HUES6 (cell line): ENCODE measurements around the gene DNAJC1.

Experiments
- H3K27ac ChIP-seq: 2 replicates; pipeline ENCODE4 v1.7.0; 2013; ENCODE audit warnings: low read depth, mild to moderate bottlenecking, low read length, inconsistent platforms
- H3K27me3 ChIP-seq: 2 replicates; pipeline ENCODE4 v1.6.1; 2013; ENCODE audit warnings: low read length; ENCODE audit not compliant: control insufficient read depth, insufficient read depth
- H3K36me3 ChIP-seq: 2 replicates; pipeline ENCODE4 v1.6.1; 2013; ENCODE audit warnings: low read length; ENCODE audit not compliant: control insufficient read depth, insufficient read depth
- H3K4me1 ChIP-seq: 2 replicates; pipeline ENCODE4 v1.6.1; 2013; ENCODE audit warnings: low read length; ENCODE audit not compliant: control insufficient read depth, insufficient read depth
- H3K4me3 ChIP-seq: 2 replicates; pipeline ENCODE4 v1.5.1; 2013; ENCODE audit warnings: low read depth, low read length
- H3K9ac ChIP-seq: one replicate; pipeline ENCODE4 v1.6.1; 2013; ENCODE audit warnings: mild to moderate bottlenecking, low read length
- H3K9me3 ChIP-seq: 2 replicates; pipeline ENCODE4 v1.6.1; 2013; ENCODE audit warnings: low read depth, low read length; ENCODE audit not compliant: control insufficient read depth, insufficient read depth

Gene DNAJC1

GRCh38 chr10:21926949-21927348, 76.6 kb downstream of the DNAJC1 start:
- Histone ChIP-seq H3K36me3 (no peaks in the 10 kb centered on the region), H3K27ac (no peak overlapping the region), H3K4me1 (peaks cover 12% of the 10 kb centered on the region), H3K9me3 (no peaks in the 10 kb centered on the region), H3K27me3 (no peaks in the 10 kb centered on the region), H3K4me3 (no peak overlapping the region), H3K9ac (no peak overlapping the region)

GRCh38 chr10:21926358-21926925, 77.1 kb downstream of the DNAJC1 start:
- no peak overlapping the region for H3K27ac ChIP-seq
- no peak overlapping the region for H3K4me3 ChIP-seq
- no peaks in the 10 kb centered on the region for H3K36me3 ChIP-seq

GRCh38 chr10:21925851-21926250, 77.7 kb downstream of the DNAJC1 start:
- Histone ChIP-seq H3K27me3 (no peaks in the 10 kb centered on the region), H3K27ac (no peak overlapping the region), H3K9me3 (no peaks in the 10 kb centered on the region), H3K9ac (no peak overlapping the region), H3K4me3 (no peak overlapping the region), H3K36me3 (no peaks in the 10 kb centered on the region), H3K4me1 (peaks cover 12% of the 10 kb centered on the region)

More at GRCh38 chr10:21926358-21926925, 77.1 kb downstream of the DNAJC1 start:
- H3K4me1 ChIP-seq: peaks cover 12% of the 10 kb centered on the region
- H3K9me3 ChIP-seq: no peaks in the 10 kb centered on the region
- H3K9ac ChIP-seq: no peak overlapping the region
- no peaks in the 10 kb centered on the region for H3K27me3 ChIP-seq

GRCh38 chr10:21924511-21924910, 79.0 kb downstream of the DNAJC1 start:
- Histone ChIP-seq H3K27ac (no peak overlapping the region), H3K36me3 (no peaks in the 10 kb centered on the region), H3K27me3 (no peaks in the 10 kb centered on the region), H3K9me3 (no peaks in the 10 kb centered on the region), H3K4me3 (no peak overlapping the region), H3K9ac (no peak overlapping the region), H3K4me1 (peaks cover 12% of the 10 kb centered on the region)

GRCh38 chr10:21920633-21921032, 82.9 kb downstream of the DNAJC1 start:
- Histone ChIP-seq H3K27me3 (no peaks in the 10 kb centered on the region), H3K36me3 (no peaks in the 10 kb centered on the region), H3K9me3 (no peaks in the 10 kb centered on the region), H3K4me1 (peaks cover 1% of the 10 kb centered on the region; the same call in 1 of the 2 replicates), H3K9ac (no peak overlapping the region), H3K4me3 (no peak overlapping the region), H3K27ac (no peak overlapping the region)

GRCh38 chr10:21919906-21920305, 83.6 kb downstream of the DNAJC1 start:
- Histone ChIP-seq H3K9me3 (no peaks in the 10 kb centered on the region), H3K27ac (no peak overlapping the region), H3K27me3 (no peaks in the 10 kb centered on the region), H3K4me1 (peaks cover 6% of the 10 kb centered on the region; the same call in 1 of the 2 replicates), H3K36me3 (no peaks in the 10 kb centered on the region), H3K4me3 (no peak overlapping the region), H3K9ac (no peak overlapping the region)

GRCh38 chr10:21919117-21919516, 84.4 kb downstream of the DNAJC1 start:
- peaks cover 6% of the 10 kb centered on the region; the same call in 1 of the 2 replicates for H3K4me1 ChIP-seq
- no peaks in the 10 kb centered on the region for H3K27me3 ChIP-seq
- H3K9me3 ChIP-seq: no peaks in the 10 kb centered on the region
- no peaks in the 10 kb centered on the region for H3K36me3 ChIP-seq
- no peak overlapping the region for H3K9ac ChIP-seq
- H3K4me3 ChIP-seq: no peak overlapping the region
- H3K27ac ChIP-seq: no peak overlapping the region

GRCh38 chr10:21912625-21913024, 90.9 kb downstream of the DNAJC1 start:
- no peak overlapping the region; the same call in 1 of the 2 replicates for H3K4me3 ChIP-seq
- H3K9ac ChIP-seq: no peak overlapping the region
- no peaks in the 10 kb centered on the region for H3K27me3 ChIP-seq
- no peaks in the 10 kb centered on the region for H3K36me3 ChIP-seq
- peaks cover 20% of the 10 kb centered on the region for H3K4me1 ChIP-seq
- H3K27ac ChIP-seq: no peak overlapping the region
- H3K9me3 ChIP-seq: no peaks in the 10 kb centered on the region

- H3K4me3 ChIP-seq: no peak overlapping the region
- H3K36me3 ChIP-seq: no peaks in the 10 kb centered on the region
- no peaks in the 10 kb centered on the region for H3K9me3 ChIP-seq
- H3K9ac ChIP-seq: no peak overlapping the region
- peaks cover 20% of the 10 kb centered on the region for H3K4me1 ChIP-seq
- no peaks in the 10 kb centered on the region for H3K27me3 ChIP-seq
- H3K27ac ChIP-seq: no peak overlapping the region
Observed at GRCh38 chr10:21910798-21911197, 92.7 kb downstream of the DNAJC1 start.

GRCh38 chr10:21907436-21907835, 96.1 kb downstream of the DNAJC1 start:
- H3K27me3 ChIP-seq: no peaks in the 10 kb centered on the region
- H3K9me3 ChIP-seq: no peaks in the 10 kb centered on the region
- H3K4me3 ChIP-seq: no peak overlapping the region
- no peaks in the 10 kb centered on the region for H3K36me3 ChIP-seq
- H3K27ac ChIP-seq: no peak overlapping the region
- peaks cover 4% of the 10 kb centered on the region for H3K4me1 ChIP-seq
- H3K9ac ChIP-seq: no peak overlapping the region

- Histone ChIP-seq H3K9ac (no peak overlapping the region), H3K27ac (no peak overlapping the region), H3K4me1 (no peaks in the 10 kb centered on the region), H3K9me3 (no peaks in the 10 kb centered on the region), H3K4me3 (no peak overlapping the region), H3K36me3 (no peaks in the 10 kb centered on the region), H3K27me3 (no peaks in the 10 kb centered on the region)
Observed at GRCh38 chr10:21904930-21905329, 98.6 kb downstream of the DNAJC1 start.
